ENCODE data around the gene MTHFD2L.

GRCh38 chr4:74168841-74169240 is 10.9 kb downstream of the MTHFD2L start:
- no peak for TF ChIP-seq EZH2 (IDR thresholded peaks at IDR 0.05; ENCODE audit: borderline replicate concordance, low read length)
- TF ChIP-seq, protein P1, sequence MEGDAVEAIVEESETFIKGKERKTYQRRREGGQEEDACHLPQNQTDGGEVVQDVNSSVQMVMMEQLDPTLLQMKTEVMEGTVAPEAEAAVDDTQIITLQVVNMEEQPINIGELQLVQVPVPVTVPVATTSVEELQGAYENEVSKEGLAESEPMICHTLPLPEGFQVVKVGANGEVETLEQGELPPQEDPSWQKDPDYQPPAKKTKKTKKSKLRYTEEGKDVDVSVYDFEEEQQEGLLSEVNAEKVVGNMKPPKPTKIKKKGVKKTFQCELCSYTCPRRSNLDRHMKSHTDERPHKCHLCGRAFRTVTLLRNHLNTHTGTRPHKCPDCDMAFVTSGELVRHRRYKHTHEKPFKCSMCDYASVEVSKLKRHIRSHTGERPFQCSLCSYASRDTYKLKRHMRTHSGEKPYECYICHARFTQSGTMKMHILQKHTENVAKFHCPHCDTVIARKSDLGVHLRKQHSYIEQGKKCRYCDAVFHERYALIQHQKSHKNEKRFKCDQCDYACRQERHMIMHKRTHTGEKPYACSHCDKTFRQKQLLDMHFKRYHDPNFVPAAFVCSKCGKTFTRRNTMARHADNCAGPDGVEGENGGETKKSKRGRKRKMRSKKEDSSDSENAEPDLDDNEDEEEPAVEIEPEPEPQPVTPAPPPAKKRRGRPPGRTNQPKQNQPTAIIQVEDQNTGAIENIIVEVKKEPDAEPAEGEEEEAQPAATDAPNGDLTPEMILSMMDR (IDR thresholded peaks at IDR 0.05; ENCODE audit: low read length) = no peak

All from OCI-LY1 (cell line).